DMS153 (cell line): ENCODE measurements around the gene TNRC18.

Experiments used
- DNase-seq: peaks from one replicate; lab custom pipeline; 2025; lab: John Stamatoyannopoulos, UW

Gene TNRC18

GRCh38 chr7:5450549-5451327 lies 27.1 kb upstream of the TNRC18 start:
- DNase-seq: no peak

GRCh38 chr7:5448378-5449037 lies 24.9 kb upstream of the TNRC18 start:
- DNase-seq: no peak

- no peak for DNase-seq
Measured at GRCh38 chr7:5445981-5446594, 22.5 kb upstream of the TNRC18 start.

GRCh38 chr7:5443678-5444077 lies 20.0 kb upstream of the TNRC18 start:
- DNase-seq: no peak

- DNase-seq: no peak
Measured at GRCh38 chr7:5442757-5443305, 19.2 kb upstream of the TNRC18 start.

- DNase-seq: no peak
Measured at GRCh38 chr7:5441840-5442503, 18.3 kb upstream of the TNRC18 start.

GRCh38 chr7:5439572-5440496 lies 16.2 kb upstream of the TNRC18 start:
- DNase-seq: no peak

- DNase-seq: no peak
Measured at GRCh38 chr7:5439209-5439571, 15.6 kb upstream of the TNRC18 start.

- DNase-seq: no peak
Measured at GRCh38 chr7:5437987-5438386, 14.4 kb upstream of the TNRC18 start.

- DNase-seq: no peak
Measured at GRCh38 chr7:5437348-5437892, 13.8 kb upstream of the TNRC18 start.

GRCh38 chr7:5436003-5436678 lies 12.5 kb upstream of the TNRC18 start:
- no peak for DNase-seq

GRCh38 chr7:5435291-5436002 lies 11.8 kb upstream of the TNRC18 start:
- DNase-seq: no peak

- no peak for DNase-seq
Measured at GRCh38 chr7:5433181-5433580, 9.5 kb upstream of the TNRC18 start.

GRCh38 chr7:5432691-5433090 lies 9.1 kb upstream of the TNRC18 start:
- no peak for DNase-seq

- DNase-seq: no peak
Measured at GRCh38 chr7:5431560-5432015, 8.0 kb upstream of the TNRC18 start.

- DNase-seq: no peak
Measured at GRCh38 chr7:5430612-5430947, 6.9 kb upstream of the TNRC18 start.

GRCh38 chr7:5429857-5430611 lies 6.4 kb upstream of the TNRC18 start:
- no peak for DNase-seq

GRCh38 chr7:5429253-5429856 lies 5.7 kb upstream of the TNRC18 start:
- no peak for DNase-seq
